Endothelial cell of hepatic sinusoid (primary cell): ENCODE results near the gene UCP2.

Experiments used
- in situ Hi-C: cut with HindIII; loops from 2 replicates; pipeline ENCODE4 v1.10.0; 2017; ENCODE audit warnings: low sequenced_read_pairs

The UCP2 gene

GRCh38 chr11:73972620-73973449, 9.8 kb downstream of the UCP2 start:
- in situ Hi-C loops, result no loop called here

DNA sequence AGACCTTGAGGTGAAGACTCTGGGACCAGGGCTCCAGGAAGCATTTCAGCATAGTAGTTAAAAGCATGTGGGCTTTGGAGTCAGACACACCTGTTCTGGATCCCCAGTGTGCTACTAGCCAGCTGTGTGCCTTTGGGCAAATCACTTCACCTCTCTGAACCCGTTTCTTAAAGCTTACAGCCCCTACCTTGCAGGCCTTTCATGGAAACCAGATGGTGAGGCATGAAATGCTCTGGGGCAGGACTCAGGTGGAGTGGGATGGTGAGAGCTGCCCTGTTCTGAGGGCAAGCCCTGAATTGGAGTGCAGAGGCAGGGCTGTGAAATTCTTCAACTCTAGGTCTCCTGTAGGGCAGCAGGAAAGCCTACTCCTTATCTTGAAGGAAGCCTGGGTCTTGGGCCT, 10.5 kb downstream of the UCP2 start:
- in situ Hi-C loops, result no loop called here

DNA sequence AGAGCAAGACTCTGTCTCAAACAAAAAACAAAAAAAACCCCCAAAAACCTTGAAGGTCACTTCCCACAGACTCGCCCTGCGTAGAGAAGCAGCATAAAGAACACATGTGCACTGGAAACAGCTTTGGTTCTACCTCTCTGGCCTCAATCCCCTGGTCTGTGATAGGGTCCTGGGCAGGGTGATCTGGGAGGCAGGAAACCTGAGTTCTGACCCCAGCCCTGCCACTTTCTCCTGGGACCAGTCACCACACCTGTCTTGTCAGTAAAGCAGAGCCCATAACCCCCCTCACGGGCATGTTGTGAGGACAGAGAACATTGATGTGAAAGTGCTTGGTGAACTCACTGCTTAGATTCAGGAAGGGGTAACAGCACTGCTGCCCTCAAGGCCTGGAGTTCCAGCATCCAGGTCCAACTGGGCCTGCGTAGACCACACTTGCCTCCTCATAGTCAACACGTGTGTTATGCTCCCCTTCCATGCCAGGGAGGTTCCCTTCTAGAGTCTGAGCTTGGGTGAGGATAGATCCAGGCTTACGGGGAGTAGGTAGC, 11.4 kb downstream of the UCP2 start:
- in situ Hi-C loops, result no loop called here

DNA sequence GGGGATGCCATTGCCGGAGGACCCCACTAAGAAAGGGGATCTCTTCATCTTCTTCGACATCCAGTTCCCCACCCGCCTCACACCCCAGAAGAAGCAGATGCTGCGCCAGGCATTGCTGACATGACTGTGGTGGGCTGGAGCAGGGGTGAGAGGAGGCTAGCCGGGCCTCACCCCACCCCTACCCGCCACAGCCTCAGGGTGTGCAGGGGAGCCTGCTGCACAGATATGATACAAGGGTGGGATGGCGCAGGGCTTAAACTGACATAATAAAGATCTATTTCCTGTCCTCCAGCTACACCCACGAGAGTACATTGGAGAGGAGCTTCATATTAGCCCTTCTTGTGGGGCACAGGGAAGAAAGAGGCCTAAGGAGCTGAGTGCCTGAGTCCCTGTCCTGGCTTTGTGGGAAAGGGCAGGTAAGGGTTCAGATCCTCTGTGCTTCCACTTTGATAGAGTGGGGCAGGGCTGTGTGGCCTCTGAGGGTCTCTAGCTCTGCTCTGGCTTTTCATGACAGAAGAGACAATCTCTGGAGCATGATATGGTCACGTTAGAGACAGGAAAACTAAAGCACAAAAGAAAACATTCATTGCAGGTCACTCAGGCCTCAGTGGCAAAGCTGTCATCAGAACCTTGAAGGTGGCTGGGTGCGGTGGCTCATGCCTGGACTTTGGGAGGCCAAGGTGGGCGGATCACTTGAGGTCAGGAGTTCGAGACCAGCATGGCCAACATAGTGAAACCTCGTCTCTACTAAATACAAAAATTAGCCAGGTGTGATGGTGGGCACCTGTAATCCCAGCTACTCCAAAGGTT, 12.4 kb downstream of the UCP2 start:
- in situ Hi-C loops, result no loop called here

DNA sequence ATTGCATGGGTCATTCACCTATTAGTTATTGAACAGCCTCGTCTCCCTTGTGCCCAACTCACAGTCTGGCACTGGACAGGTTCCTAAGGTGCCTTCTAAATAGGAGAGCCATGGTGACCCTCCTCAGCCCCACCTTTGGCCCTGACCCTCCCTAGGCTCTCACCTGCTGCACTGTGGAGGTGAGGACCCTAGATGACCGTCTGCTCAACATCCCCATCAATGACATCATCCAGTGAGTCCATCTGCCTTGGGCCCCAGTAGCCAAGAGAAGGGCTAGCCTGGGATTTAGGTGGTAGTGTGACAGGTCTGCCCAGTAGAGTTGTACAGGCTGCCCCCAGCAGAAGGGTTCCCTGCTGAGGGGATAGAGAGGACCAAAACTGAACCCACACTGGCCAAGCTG, 13.6 kb downstream of the UCP2 start:
- in situ Hi-C loops, result no loop called here

DNA sequence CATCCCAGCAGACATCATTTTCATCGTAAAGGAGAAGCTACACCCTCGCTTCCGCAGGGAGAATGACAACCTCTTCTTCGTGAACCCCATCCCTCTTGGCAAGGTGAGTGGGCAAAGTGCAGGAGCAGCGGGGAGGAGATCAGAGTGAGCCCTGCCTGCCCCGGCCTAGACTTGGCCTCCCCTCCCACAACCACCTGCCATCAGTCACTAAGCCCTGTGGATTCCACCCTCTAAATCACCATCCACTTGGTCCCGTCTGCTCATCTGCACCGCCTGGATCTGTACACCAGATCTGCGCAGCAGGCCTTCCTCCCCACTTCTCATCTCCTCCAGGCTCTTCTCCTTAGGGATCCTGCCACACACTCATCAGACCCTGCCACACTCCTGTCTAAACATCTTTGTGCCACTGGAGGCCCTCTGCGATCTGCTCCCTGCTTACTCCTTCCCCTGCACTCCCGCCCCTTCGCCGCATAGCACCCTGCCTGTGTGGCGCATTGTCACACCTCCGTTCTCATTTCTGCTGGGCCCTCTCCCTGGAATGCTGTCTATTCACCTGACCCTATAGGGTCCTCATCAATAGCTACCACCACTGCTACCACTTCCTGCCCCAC, 14.2 kb downstream of the UCP2 start:
- in situ Hi-C loops, result no loop called here

- in situ Hi-C loops, result no loop called here
Measured at GRCh38 chr11:73965764-73966121, 16.9 kb downstream of the UCP2 start.

GRCh38 chr11:73965076-73965763, 17.4 kb downstream of the UCP2 start:
- in situ Hi-C loops, result no loop called here

DNA sequence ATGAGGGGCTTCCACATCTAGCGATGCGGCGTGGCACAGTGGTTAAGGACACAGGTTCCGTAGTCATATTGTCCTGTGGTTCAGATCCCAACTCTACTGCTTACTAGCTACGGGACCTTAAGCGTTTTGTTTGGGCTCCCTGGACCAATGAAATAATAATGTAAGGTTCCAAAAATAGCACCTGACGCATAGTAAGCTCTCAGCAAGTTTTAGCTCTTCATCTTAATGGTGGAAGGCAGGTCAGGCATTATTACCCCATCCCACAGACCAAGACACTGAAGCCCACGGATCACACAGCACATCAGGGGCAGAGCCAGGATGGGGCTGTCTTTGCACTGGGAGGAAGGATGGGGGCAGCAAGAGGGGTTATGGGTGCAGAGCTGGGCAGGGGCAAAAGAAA, 18.8 kb downstream of the UCP2 start:
- in situ Hi-C loops, result no loop called here

DNA sequence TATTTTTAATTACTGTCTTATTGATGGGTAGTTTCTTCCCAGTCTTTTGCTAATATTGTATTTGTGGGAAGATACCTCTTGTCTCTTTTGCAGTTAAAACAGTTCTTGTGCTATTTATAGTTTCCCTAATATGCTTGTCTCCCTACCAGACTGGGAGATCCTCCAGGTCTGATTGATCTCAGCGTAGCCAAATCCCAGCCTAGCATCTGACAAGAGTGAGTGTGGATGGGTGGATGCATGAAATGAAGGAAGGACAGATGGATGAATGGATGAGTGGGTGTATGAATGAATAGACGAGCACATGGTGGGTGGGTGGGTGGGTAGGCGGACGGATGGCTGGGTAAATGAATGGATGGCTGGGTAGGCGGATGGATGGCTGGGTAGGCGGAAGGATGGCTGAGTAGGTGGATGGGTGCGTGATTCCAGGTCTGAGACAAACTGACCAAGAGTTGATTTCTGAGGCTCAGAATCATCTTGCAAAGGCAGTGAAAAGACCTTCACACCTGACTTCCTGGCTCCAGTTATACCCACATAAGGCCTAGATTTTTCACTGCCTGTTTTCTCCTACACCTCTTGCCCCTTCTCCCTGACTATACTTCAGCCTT, 20.4 kb downstream of the UCP2 start:
- in situ Hi-C loops, result no loop called here

- in situ Hi-C loops, result no loop called here
Measured at GRCh38 chr11:73961321-73961720, 21.3 kb downstream of the UCP2 start.

GRCh38 chr11:73958521-73959141, 24.0 kb downstream of the UCP2 start:
- in situ Hi-C loops, result no loop called here

DNA sequence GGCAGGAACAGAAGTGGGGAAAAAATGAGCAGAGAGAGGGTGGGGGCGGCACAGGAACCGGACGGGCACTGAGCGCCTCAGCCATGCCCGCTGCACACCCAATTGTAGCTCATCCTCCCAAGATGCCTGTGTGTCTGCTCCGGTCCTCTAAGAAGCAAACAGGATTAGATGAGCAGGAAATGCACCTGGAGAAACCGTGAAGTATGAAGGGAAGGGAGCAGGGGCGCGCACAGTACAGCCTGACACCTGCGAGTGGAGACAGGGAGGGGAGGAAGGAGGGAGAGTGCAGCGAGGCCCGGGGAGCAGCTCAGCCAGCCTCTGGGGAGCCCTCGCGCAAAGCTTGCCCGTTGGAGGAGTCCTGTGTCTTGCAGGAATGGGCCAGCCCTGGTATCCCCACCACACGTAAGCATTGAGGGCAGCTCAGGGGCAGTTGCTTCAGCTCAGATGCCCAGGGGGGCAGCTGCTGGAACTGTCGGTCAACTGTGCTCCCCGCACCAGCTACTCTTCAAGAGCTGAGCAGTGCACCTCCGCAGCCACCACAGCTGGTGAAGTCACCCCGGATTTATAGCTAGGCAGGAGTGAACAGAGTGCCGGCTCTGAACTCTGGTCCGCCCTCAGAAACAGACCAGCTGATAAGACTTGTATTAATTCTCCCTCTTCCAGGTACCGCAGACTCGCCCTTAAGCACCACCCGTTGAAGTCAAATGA, 24.8 kb downstream of the UCP2 start:
- in situ Hi-C loops, result no loop called here

GRCh38 chr11:73956876-73957653, 25.6 kb downstream of the UCP2 start:
- in situ Hi-C loops, result no loop called here

DNA sequence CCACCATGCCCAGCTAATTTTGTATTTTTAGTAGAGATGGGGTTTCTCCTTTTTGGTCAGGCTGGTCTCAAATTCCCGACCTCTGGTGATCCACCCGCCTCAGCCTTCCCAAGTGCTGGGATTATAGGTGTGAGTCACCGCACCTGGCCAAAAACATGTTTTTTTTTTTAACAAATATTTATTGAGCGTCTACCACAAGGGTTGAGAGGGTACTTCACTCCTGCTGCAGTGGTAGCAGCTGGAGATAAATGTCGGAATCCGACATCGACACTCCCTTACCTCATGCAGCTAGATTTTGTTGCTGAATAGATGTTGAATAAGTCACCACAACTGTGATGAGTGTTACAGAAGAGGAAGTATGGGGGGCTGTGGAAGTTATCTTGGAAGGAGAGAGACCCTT, 30.8 kb downstream of the UCP2 start:
- in situ Hi-C loops, result no loop called here

- in situ Hi-C loops, result no loop called here
Measured at GRCh38 chr11:73950869-73951710, 31.6 kb downstream of the UCP2 start, which contains the start of gene DNAJB13. TSS of gene DNAJB13 (plus strand) at chr11:73951026. CDS start at chr11:73951070, 44 bp downstream.

GRCh38 chr11:73949912-73950311, 32.7 kb downstream of the UCP2 start:
- in situ Hi-C loops, result no loop called here

DNA sequence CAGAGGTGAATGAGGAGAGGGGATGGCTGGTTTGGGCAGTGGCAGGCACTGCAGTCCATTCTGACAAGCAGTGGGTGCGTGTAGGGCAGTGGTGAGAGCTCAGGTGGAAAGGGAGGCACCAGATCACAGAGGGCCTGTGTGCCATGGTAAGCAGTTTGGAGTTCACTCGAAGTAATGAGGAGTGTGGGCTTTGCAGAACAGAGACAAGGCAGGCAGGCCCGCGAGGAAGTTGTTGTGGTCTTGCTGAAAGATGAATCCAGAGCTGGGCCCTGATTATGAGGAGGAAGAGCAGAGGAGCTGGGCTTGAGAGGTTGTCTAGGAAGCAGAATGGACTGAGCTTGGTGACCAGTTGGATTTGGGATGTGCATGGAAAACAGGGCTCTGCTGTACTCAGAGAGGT, 33.4 kb downstream of the UCP2 start:
- in situ Hi-C loops, result no loop called here
